RPMI8226 (cell line): ENCODE data around the gene CREB5.

ENCODE experiments used
- DNase-seq: peaks from one replicate; pipeline ENCODE4 v3.0.0-alpha.2; 2015

CREB5 gene

DNA sequence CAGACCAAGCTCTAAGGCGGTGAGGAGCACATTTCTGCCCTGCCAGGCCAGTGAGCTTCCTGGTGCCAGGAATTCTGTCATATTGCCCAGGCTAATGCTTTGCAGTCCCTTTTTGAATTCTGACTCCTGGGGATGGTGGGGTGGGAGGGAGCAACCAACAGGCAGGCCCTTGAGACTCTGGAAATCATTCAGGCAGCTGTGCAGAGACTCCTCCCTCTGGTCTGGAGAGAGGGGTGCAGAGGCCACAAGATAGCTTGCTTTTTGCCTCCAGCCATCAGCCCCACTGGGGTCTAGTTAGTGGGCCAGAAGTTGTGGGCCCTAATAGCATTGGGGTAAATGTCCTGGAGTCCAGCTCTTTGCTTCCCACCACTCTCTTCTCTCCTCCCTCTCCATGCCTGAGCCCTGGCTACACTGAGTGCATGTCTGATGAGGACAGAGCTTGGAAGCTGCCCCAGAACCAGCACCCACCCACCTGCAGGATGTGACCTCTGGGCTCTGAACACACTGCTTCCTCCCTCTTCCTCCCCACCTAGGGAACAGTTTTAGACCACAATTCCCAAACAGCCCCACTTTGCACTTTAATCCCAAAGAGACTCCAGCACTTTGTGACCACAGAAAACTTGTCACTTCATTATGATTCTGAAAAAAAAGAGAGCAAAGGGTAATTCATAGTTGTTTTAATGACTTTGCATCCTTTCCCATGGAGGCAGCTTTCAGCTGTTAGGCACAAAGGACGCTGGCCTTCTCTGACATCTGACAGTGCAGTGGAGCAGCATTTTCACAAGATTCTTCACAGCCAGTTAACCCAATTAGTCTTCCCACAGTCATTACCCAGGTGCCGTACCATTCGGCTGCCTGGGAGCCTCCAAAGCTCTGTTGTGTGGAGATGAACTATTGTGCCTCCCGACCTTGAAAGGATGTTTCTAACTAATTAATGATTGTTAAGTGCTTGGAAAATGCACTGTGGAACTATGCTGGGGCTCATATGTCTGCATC lies 283.3 kb downstream of the CREB5 start:
- DNase-seq: no peak

- no peak for DNase-seq
Measured at GRCh38 chr7:28697913-28698563, 285.7 kb downstream of the CREB5 start.

- no peak for DNase-seq
Measured at GRCh38 chr7:28698840-28699239, 286.5 kb downstream of the CREB5 start.

DNA sequence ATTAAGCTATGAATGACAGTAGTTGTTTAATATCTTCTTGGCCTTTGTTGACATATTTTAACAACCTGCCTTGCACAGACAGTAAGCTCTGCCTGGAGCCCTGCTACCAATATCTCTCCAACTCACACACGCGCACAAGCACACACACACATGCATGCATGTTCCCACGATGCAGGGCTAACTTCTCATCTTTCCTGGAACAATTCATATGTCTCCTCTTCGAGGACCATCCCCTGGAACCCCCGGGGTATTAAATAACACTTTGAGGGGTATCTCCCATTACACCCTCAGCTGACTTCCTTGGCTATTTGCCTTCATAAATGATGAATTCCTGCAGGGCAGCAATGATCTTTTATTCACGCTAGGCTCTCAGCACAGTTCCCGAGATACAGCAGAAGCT lies 287.8 kb downstream of the CREB5 start:
- DNase-seq: no peak

DNA sequence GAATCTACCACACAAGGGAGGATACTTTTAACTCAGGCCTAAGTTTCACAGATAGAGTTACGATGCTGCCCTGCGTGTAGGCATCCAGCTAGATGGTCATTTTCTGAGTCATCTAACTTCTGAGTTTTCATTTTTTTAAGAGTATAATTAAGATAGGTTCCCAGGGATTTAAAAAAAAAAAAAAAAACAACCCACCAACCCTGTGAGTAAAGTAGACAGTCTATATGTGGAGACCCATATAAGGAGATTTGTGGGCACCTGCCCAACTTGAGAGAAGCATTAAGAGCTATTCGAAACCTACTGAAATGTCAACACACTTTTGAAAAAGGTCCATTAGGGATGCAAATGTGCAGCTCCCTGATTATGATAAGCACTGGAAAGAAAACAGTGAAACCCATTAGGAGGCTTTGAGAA lies 288.5 kb downstream of the CREB5 start:
- no peak for DNase-seq

DNA sequence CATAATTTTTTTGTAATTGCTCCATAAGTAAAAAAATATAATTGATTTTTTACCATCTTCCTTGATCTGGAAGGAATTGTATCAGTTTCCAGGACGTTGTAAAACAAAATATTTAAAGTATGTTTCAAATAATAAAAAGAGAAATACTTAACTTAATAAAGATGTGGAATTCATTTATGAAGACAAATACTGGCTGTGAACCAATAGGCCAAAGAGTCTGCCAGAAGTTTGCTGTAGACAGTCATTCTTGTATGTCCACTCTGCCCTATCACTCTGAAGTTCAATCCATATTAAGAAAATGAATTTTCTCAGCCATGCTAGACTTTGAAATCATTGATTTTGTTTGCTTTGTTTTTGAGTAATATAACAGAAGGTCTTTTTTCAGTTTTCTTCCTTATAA lies 289.4 kb downstream of the CREB5 start:
- DNase-seq: no peak

- DNase-seq: no peak
Measured at GRCh38 chr7:28702171-28702570, 289.9 kb downstream of the CREB5 start.

DNA sequence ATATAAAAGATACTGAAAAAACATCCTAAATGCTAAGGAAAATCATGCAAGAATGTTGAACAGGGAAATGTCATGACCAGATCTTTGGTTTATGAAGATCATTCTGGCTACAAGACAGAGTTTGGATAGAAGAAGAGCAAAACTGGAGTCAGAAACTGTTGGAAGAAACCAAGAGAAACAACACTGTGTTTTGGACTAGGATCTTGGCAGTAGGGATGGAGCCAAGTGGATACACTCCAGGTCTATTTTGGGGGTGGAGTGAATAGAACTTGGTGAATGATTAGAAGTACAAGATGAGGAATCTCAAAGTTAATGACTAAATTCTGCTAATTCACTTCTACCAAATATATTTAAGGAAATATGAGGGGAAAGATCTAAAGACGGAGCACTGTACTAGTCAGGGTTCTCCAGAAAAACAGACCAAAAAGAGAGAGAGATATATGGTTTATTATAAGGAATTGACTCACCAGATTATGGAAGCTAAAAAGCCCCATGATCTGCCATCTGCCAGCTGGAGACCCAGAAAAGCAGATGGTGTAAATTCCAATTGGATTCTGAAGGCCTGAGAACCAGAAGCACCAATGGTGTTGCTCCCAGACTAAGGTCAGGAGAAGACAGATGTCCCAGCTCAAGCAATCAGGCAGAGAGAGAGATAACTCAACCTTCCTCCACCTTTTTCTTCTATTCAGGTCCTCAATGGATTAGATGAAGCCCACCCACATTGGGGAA lies 290.9 kb downstream of the CREB5 start:
- no peak for DNase-seq

DNA sequence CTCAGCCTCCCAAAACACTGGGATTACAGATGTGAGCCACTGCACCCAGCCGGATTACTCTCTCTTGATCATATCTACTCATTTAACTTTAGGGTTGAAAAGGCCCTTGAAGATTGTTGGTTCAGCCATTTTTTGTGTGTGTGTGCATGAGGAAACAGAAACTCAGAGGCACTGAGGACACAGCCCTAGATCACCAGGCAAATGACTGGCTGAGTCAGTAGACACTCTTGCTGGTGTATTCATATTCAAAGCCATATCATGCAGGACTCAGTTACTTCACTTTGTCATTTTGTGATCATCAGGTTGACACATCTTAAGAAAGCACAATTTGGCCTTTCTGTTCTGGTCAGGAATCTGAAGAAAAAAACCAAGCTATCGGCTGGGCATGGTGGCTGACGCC lies 292.4 kb downstream of the CREB5 start:
- DNase-seq: no peak

- no peak for DNase-seq
Measured at GRCh38 chr7:28705350-28705749, 293.0 kb downstream of the CREB5 start.

DNA sequence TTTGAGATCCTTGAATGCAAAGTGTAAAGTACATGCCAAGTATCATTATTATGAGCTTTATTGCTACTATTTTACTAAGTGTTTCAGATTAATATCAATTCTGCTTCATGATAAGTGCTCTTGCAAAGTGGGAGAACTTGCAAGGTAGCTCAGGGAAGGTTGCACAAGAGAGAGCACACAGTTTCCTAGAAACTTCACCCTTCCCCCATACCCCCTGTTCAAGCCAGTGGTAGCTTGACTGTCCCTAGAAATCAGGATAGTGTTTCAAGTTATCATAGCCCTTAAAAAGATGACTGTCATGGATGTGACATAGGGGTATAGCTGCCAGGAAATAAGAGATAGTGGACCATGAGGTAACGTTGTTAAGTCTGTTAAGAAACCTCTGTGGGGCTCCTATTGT lies 294.3 kb downstream of the CREB5 start:
- DNase-seq: no peak

- no peak for DNase-seq
Measured at GRCh38 chr7:28707291-28707690, 295.0 kb downstream of the CREB5 start.

DNA sequence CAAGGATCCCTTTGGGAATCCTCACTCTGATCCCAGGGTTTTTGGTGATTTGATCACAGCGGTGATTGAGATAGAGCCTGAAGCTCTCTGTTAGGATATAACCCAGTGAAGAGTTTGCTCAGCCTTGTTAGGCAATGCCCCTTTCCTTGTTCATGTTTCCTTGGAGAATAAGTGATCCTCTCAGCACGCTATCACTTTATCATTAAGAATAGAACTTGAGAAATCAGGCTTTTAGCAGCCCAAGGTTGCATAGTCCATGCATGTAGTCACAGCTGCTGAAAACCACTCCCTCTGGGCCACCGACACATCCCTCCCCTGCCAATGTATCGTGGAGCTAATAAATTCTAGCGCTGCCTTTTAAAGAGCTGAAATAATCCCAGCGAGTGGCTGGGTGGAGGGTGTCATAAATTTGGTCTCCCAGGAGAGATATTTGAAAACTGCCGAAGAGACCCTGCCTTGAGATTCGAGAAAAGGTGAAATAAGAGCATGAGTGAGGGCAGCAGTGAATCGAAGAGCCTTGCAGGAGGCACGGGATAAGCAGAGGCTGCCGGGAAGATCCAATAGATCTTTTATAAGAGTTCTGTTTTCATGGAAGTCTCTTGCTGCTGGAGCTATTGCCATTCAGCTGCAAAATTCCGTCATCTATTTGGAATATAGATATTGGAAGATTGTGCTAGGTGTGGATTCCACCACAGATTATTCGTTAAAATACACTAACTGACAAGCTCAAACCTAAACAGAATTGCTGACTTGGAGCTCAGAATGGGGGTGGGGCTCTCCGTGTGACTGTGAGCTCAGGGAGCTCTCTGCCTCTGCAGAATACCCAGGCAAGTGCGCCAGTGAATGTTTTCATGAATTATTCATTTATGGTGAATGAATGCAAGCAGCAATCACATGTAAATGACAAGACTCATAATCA lies 296.0 kb downstream of the CREB5 start:
- DNase-seq: no peak

DNA sequence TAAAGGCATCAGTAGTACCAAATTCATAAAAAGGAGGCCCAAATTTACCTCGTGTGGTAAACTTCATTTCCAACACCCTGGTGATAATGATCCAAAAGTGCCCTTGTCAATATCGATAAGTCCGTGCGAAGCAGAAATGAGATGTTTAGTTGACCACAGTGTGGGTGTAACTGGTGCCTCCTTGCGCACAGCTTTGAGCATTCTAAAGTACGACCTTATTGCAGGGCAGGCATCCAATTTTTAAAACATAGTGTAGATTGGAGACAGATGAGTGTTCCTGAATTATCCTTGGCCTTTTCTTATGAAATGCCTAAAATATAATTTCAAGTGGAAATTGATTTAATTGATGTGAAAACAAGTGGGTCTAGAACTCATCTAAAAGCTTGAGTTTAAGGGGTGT lies 297.4 kb downstream of the CREB5 start:
- DNase-seq: no peak

GRCh38 chr7:28711114-28711513 lies 298.8 kb downstream of the CREB5 start:
- no peak for DNase-seq

DNA sequence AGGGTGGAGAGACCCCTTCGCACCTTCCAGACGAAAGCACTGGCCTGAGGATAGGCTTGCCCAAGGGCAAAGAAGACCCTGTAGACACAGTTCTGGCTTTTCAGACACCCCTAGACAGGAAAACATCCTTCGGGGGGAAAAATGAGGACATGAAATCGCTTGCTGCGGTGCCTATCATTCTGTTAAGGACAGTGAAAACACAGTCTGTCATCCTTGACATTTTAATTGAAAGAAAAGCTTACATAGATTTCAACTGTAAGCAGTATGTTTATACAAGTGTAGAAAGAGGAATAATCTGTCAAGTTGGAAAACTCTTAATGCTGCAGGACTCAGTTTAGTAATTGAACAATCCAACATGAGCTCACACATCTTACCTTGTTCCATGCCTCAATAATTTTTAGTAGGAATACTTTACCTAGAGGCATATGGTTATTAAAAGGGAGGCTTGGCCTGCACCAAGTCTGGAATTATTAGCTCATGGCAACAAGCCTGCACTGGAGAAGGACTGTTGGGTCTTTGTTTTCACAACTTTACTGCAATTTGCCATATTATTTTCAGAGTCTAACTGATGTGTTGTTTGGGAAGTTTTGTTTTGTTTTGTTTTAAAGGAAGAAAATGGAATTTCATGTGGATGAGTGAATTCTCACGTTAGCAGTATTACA lies 302.3 kb downstream of the CREB5 start:
- DNase-seq: no peak

GRCh38 chr7:28717445-28718054 lies 305.2 kb downstream of the CREB5 start:
- DNase-seq: no peak

DNA sequence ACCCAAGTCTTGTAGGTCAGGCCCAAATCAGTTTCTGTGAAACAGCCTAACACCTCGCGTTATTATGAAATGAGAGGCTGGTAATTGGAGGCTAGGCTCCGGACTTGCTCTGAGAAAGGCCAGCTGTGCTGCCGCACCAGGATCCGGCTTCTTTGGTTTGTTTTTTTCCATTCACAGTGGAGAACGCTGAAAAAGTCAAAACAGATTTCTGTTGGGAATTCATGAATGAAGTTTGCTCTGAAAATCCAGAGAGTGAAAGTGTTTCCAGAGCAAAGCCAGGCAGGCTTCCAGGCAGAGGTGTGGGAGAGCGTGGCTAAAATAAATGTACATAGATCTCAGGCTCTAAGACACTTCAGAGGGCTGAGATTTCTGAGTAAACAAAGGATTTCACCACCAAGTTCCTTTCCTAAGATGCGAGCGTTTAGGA lies 305.8 kb downstream of the CREB5 start:
- DNase-seq: no peak

DNA sequence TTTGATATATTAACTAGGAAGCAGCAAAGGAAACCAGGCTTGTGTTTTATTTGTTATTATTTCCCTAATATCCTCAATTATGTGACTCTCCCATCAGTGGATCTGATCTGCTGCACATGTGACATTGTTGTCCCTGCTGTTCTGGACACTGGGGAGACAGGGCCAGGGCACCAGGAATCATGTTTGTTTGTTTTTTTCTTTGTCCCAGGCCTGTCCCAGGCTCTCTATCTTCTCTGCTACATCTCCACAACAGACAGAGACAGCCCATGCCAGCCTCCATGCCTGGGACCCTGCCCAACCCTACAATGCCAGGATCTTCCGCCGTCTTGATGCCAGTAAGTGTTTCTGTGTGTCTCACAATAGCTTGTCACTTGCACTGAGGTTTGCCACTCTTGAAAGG lies 306.2 kb downstream of the CREB5 start:
- no peak for DNase-seq

GRCh38 chr7:28722684-28723083 lies 310.4 kb downstream of the CREB5 start:
- no peak for DNase-seq

- DNase-seq: no peak
Measured at GRCh38 chr7:28723336-28723735, 311.0 kb downstream of the CREB5 start.
